GM19372 (cell line): ENCODE data around the gene MRPL32.
"Not testable (repeated sequence)": the region's sequence is repeated elsewhere in the genome, so short reads cannot be mapped to it uniquely, and the experiment has no call there.

Experiments
- ATAC-seq: cut with Tn5 transposase; IDR thresholded peaks from one replicate; pipeline ENCODE4 v1.9.1; 2021; ENCODE audit warnings: mild to moderate bottlenecking, low read depth, moderate library complexity; ENCODE audit not compliant: unreplicated experiment

The MRPL32 gene

DNA sequence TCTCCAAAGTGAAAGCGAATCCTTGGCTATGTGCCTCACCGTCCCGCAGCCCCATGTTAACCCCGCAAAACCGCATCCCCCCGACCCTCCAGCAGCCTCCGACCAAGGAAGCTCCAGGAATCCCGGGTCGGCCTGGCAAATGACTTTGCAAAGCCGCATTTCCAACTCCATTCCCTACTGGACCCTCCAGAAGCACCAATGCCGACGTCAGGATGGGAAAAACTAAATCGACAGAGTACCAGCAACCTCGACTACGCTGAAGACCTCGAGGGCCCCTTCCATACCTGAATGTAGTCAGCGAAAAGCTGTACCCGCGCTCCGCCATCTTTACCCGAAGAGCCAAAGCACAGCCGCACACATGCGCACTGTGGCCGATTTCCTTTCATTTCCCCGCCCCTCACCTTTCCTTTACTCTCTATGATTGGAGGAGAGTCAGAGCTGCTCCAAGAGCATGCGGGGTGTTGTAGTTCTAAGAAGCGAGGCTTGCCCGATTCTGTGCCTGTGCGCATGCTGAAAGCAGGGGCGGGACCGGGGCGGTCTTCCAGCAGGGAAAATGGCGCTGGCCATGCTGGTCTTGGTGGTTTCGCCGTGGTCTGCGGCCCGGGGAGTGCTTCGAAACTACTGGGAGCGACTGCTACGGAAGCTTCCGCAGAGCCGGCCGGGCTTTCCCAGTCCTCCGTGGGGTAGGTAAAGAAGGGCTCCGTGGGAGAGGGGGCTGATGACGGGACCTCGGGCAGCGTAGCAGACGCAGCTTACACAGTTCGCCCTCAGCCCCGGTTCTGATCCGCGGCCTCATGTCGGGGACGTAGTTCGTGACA, at the start of gene MRPL32, which contains the start of gene PSMA2:
Gene MRPL32, plus strand, starts transcription at position 543 of the 818 bp plus-strand sequence. Its CDS starts 11 bp downstream, at position 554.
Gene PSMA2, minus strand, starts transcription at position 341 of the 818 bp plus-strand sequence. Its CDS starts 16 bp downstream, at position 325.
- ATAC-seq, result peak; percentile 99

DNA sequence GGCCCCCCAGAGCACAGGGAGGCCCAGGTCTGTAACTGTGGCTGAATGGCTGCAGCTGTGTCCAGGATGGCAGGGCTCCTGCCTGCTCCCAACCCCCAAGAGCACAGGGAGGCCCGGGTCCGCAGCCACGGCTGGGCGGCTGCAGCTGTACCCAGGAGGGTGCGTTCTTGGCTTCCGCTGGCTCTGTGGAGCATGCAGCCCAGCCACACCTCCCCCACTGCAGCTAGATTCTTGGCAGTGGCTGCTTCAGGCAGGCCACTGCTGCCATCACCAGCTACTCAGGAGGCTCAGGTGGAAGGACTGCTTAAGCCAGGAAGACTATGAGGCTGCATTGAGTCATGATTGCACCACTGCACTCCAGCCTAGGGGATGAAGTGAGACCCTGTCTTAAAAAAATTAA, 48.2 kb upstream of the MRPL32 start:
- ATAC-seq, result no peak

DNA sequence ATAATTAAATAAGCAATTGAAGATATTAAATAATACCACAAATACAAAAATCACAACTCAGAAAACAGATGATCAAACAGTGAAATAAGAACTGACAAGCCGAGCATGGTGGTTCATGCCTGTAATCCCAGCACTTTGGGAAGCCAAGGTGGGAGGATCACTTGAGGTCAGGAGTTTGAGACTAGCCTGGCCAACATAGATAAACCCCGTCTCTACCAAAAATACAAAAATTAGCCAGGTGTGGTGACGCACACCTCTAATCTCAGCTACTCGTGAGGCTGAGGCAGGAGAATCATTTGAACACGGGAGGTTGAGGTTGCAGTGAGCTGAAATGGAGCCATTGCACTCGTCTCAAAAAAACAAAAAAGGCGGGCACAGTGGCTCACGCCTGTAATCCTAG, 47.0 kb upstream of the MRPL32 start:
- not testable (repeated sequence) for ATAC-seq

DNA sequence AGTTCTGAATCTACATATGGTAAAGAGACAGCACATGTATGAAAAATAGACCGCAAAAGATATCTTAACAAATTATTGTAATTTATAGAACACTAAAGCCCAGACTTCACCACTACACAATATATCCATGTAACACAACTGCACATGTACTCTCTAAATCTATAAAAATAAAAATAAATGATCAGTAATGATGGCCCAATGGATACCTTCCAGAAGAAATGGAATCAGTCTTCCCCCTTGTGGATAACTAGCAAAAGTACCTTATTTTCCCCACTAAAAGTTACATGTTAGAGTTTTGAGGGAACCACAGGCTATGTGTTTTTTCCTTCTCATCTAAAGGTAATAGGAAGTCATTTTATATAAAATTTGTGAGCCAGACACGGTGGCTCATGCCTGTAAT, 46.0 kb upstream of the MRPL32 start:
- ATAC-seq, result no peak

DNA sequence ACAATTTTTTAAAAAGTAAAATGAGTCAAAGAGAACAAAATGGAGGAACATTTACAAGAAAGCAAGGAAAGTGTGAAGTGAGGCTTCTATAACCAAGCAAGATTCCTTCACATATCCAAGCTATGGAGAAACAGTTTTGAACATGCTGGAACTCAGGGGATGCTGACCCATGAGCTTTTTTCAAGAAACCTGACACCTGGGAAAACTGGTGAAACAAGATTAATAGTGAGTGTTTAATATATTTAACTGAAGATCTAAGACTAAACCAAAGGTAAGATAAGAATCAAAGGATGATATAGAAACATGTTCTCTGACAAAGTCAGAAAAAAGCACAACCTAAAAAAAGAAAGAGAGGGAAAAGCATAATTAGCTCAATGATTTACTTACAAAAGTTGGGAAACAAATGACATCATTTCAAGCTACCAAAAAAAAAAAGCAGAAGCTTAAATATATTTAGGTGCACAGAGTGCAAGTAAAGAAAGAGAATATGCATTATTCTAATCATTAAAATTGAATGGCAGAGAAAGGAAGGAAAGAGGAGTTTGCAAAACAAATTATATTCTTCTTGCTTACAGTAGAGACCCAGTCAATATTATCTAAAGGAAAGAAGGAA, 45.2 kb upstream of the MRPL32 start:
- no peak for ATAC-seq

DNA sequence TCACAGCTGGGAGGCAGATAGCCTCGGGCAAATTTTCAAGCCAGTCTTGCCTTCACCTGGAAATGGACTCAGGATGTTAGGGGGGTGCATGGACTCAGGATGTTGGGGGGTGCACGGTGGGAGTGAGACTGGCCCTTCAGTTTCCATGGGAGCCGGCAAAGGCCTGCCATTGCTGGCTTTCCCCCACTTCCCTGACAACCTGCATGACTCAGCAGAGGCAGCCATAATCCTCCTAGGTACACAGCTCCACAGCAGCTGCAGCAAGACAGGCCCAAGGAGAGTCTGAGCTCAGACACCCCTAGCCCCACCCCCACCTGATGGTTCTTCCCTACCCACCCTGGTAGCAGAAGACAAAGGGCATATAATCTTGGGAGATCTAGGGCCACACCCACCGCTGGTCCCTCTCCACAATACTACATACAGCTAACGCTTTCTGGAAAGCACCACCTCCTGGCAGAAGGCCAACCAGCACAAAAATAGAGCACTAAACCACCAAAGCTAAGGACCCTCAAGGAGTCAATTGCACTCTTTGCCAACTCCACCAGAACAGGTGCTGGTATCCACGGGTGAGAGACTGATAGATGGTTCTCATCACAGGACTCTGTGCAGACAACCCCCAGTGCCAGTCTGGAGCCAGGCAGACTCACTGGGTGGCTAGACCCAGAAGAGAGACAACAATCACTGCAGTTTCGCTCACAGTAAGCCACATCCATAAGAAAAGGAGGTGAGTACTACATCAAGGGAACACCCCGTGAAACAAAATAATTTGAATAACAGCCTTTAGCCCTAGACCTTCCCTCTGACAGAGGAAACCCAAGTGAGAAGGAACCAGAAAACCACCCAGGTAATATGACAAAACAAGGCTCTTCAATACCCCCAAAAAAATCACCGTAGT, 38.6 kb upstream of the MRPL32 start:
- no peak for ATAC-seq

DNA sequence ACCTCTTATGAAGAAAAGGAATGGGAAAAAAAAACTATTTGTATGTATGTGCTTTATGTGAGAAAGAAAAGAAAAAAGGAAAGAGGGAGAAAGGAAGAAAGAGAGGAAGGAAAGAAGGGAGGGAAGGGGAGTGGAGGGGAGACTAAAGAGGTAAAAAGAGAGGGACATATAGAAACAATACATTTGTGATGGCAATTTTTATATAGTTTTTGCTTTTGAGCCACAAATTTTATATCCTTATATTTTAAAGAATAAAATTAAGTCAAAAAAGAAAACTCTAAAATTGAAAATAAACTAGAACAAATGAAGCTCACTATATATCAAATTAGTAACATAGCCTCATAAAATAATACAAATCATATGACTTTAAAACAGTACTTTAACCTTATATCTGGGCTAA, 31.3 kb upstream of the MRPL32 start:
- no peak for ATAC-seq

DNA sequence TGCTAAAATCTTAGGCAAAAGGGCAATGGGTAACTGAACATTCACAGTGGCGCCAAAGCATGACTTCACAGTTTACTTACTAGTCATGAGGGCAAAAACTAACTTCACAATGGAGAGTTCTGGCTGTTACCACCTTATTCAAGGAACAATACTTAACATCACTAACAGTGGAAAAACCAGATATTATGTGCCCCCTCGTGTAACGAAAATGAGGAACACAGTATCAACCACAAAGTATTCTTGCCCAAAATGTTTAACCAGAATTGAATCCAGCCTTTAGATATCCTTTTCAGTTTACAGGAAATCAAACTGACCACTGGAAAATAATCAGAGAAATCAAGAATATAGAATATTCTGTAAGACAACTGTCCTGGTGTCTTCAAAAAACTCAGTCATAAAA, 29.8 kb upstream of the MRPL32 start:
- ATAC-seq, result no peak

DNA sequence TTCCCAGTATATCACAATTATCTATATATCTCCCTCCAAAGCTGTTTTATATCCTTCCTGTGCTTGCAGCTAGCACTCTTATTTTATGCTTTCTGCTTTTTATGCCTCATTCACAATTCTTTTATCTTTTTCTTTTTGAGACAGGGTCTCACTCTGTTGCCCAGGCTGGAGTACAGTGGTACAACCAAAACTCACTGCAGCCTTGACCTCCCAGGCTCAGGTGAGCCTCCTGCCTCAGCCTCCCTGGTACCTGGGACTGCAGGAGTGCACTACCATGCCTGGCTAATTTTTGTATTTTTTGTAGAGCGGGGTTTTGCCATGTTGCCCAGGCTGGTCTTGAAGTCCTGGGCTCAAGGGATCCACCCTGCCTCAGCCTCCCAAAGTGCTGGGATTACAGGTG, 26.0 kb upstream of the MRPL32 start:
- ATAC-seq, result no peak

DNA sequence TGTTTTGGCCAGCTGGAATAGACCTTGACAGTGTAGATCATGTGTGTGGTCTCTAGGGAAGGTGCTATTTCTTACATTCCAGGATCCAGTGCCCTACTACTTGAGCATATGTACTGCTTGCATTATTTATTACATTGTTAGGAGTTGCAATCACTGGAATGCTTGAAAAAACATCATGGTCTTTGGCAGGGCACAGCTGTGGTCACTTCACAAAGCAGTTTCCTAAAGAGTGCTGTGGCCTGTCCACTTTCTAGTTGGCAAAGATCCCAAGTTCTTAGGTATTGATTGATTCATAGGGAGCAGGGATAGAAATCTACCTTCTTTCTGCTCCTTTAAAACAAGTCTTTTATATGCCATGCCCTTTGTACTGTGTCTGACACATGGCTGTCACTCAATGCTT, 24.9 kb upstream of the MRPL32 start:
- no peak for ATAC-seq

DNA sequence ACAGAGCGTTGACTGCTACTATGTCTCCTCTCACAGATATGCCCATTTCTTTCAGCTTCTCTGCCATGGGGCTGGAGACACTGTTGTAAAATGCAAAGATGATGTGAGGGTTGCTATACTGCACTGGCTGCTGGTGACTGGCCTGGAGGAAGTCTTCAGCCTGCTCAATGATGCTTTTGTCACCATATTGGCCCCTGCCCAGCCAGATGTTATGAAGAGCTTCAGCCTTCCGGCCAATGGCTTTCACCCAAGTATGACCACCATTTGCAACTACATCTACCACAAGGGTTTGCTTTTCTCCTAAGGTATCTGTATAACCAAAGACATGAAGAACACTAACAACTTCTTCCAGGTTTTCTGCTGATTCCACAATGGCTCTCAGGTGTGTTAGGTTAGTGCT, 21.9 kb upstream of the MRPL32 start:
- no peak for ATAC-seq

DNA sequence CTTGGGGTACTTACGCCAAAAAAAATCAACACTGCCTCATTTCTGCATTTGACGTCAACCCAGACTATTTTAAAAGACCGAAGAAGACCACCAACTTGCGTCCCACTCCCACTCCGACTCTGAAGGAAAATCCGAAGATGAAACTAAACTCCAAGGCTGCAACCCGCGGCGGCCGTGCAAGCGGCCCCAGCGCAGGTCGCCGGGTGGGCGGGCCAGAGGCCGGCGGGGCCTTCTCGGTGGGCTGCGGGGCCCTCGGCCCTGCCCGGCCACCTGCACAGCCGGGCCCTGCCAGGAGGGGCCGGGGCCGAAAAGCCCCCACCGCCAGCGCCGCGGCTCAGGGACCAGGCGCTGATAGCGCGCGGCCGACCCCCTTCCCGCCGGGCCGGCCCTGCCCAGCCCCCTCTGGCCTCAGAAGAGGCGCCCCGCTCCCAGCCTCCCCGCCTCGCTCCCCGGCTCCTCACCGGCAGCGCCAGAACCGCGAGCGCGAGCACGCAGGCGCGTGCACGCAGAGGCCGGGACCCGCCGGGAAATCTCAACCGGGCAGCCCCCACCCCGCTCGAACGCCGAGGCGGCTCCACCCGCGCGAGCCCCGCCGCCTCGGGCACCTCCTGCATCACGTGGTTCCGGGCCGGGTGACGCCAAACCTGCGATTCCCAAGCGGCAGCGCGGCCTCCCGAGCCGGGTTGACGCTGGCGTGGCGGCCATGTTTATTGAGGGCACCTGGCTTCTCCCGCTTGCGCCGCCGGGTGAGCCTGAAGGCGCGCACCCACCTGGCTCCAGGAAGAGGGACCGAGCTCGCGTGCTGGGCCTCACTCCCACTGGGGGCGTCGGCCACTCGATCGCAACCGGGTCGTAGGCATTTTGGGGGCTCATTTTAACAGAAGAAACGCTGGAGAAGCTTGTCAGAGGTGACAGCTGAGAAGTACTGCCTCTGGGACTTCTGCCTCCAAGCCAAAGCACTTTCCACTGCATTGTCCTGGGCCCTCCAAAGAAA, 20.4 kb upstream of the MRPL32 start, which contains the start of gene C7orf25:
Gene C7orf25, minus strand, starts transcription at position 617 of the 994 bp plus-strand sequence. CDS start 1,170 bp downstream, outside the sequence.
- ATAC-seq, result peak; percentile 91

DNA sequence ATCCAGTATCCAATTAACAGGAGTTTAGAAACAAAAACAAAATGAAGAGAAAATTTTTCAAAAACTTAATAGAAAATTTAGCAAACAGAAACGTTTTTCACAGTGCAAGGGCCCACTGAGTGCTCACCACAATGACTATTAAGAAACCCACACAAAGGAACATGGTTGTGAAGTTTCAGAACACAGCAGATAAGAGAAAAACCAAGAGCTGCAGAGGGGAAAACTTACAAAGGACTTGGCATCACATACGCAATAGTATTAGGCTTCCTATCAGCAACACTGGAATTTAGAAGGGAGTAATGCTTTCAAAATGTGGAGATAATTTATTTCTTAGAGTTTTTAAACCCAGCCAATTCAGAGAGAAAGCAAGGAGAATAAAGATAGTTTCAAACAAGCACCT, 18.6 kb upstream of the MRPL32 start:
- no peak for ATAC-seq

DNA sequence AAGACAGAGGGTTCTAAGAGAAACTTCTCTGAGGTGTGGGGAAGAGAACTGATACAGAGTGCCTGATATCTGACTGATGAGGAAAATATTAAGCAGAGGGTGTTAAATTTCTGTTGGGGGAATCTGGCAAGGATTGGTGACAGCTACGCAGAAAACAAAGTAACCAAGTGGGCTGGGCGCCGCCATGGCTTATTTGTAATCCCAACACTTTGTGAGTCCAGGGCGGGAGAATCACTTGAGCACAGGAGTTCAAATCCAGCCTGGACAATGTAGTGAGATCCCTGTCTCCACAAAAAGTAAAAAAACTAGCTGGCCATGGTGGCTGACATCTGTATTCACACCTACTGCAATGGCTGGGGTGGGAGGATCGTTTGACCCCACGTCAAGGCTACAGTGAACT, 18.2 kb upstream of the MRPL32 start:
- ATAC-seq, result no peak

DNA sequence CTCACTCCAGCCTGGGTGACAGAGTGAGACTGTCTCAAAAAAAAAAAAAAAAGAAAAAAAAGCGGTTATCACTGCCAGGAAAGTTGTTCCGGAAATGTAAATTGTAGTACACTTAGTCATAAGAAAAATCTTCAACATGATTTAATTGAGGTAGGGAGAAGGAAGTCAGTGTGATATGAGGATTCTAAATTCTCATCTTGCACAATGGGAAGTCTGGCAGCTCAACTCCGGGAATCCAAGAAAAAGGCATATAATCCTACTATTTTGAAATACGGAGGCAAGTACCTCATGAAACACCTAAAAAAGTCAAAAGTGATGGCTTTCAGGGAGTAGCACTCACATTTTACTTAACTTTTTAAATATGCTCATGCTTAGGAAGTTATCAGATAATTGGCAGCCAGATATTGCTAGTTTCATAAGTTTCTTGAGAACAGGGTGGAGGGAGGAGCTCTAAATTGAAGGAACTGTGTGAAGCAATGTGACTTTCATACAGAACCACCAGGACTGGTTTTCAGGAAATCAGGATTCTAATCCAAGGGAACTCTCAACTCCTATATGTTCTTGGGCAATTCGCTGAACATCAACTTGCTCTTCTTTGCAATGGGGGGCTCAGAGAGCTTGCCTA, 17.6 kb upstream of the MRPL32 start:
- no peak for ATAC-seq

DNA sequence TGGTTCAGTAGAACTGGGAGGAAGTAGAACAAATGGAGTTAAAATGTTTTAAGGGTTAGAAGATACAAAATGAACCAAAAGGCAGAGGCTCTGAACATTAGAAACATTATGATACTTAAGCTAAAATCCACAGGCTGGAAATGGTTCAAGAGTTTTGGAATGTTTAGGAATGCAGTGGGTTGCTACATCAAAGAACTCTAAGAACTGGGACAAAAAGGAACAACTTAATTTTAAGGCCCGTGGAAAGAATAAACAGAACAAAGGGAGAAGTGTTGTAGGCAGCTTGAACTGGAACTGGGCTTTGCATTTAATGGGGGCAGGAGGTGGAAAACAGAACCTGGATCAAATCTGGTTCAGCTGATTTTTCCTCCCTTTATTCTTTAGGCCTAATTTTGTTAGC, 16.8 kb upstream of the MRPL32 start:
- no peak for ATAC-seq

DNA sequence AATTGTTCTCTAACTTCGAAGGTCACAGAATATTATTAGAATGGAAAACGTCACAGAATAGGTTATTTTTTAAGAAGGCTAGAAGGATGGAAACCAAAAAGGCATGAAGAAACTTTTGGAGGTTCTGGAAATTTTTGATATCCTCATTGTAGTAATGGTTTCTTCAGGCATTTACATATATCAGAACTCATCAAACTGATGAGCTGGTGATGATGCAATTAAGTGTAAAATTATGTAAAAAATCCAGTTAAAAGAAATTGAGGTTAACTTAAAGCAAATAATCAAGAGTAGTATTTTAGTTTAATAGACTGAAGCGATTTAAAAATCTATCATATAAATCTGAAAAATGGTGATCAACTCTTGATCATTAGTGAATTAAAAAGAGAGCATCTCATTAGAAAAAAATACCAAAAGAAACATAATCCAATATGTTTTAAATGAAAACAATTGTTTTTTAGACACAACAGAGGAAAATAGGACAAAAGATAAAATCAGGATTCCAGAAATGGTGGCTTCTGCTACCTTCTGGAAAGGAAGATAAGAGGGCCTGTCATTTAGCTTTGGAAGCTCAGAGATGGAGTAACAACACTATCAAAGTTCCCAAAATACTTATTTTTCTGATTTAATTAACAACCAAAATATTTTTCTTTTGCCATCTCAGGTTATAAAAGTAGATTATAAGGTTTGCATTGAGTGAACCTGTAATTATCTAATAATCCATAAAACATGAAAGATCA, 10.0 kb upstream of the MRPL32 start:
- ATAC-seq, result no peak

DNA sequence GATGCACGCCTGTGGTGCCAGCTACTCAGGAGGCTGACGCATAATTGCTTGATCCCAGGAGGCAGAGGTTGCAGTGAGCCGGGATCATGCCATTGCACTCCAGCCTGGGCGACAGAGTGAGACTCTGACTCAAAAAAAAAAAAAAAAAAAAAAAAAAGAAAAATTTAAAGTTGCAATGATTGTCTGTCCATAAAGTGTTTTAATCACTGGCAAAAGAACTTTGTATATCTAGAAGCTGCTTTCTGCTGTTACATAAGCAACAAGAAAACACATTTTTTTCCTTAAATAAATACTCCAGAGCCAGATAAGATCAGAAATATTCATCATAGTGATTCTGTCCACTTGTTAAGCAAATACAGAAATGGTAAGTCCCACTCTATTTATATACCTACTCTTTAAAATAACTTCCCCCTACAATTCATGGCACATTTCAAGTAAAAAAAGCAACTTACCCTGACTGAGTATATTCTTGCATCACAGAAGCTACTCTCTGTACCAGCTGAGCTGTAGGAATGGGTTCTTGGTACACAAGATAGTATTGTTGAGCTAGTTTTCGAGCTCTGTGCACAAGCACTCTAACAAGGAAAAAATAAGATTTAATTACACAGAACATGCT, 7.8 kb upstream of the MRPL32 start:
- no peak for ATAC-seq
